Measurements from ENCODE around the gene CYTH2.
"Not testable (repeated sequence)": the region's sequence is repeated elsewhere in the genome, so short reads cannot be mapped to it uniquely, and the experiment has no call there.

Gene CYTH2

GRCh38 chr19:48478339-48479256, 9.4 kb downstream of the CYTH2 start:
- no peak for DNase-seq

DNA sequence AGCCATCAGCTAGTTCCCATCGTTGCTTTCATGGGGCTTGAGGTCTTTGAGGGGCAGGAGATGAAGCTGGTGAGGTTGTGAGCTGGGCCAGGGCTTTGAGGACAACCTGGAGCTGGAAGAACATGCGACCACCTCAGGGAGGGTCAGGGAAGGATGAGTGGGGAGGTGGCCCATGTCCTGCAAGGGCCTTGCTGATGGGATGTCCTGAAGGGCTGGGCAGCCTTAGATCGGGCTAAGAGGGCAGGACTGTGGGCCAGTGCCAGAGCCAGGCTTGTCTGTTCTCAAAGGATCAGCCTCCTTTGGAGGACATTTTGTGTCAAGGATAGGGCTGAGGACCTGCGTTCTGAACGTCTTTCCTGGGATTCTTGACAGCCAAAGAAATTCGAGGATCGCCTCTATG, 10.5 kb downstream of the CYTH2 start:
- DNase-seq: no peak

DNA sequence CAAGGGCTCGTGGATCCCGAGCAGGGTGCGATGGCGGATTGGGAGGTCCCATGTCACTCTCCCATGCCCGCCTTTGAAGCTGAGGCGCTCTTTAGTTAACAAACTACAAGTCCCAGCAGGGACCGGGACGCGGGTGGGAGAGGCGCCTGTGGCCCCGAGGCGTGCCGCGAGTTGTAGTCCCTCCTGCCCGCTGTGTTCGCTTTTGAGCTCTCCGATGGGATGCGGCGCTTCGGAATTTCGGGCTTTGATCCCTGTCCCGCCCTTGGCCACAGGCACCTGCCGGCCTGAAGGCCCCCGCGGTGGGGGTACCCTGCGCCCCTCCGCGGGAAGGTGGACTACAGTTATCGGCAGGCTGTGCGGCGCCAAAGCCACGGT, 11.0 kb downstream of the CYTH2 start:
- DNase-seq: peak; percentile 51

DNA sequence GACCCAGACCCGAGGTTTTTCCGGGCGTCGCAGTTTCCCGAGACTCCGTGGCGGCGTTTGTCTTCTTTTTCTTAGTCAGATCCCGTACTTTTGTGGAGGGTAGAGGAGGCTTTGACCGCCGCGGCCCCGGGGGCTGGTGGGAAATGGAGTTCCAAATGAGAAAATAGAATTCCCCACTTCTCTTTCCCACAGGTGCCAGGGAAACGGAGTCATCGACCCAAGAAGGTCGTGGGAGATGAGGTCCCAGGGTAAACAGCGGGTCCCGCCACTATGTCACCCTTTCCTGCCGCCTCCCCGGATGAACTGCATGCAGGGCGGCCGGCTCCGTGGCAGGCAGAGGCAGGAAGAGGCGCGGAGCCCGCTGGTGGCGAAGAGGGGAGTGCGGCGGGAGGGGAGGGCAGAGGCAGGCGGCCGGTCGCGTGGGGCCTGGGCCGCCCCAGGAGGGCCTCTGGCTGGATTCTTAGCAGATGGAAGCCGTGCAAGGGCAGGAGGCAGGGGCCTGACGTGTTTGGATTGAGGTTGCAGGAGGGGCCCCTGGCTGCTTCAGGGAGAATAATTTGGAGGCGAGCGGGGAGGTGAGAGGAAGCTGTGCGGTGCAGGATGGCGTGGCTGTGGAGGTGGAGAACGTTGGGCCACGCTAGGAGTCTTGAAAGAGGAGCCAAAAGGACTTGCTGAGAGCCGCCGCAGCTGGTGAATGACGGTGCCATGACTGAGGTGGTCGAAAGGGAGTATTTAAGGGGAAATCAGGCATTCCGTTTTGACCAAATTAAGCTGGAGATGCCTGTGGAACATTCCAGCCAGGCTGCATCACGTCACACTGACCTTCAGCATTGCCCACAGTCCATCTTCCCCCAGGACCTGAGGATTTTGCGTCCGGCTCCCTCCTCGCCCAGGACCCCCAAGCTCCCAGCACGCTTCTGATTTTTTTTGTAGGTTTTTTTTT, 11.7 kb downstream of the CYTH2 start:
- DNase-seq: peak; percentile 60

- no peak for DNase-seq
Observed at GRCh38 chr19:48481846-48482639, 12.9 kb downstream of the CYTH2 start.

- DNase-seq: no peak
Observed at GRCh38 chr19:48483301-48483700, 14.1 kb downstream of the CYTH2 start.

- DNase-seq: no peak
Observed at GRCh38 chr19:48484247-48484893, 15.2 kb downstream of the CYTH2 start.

DNA sequence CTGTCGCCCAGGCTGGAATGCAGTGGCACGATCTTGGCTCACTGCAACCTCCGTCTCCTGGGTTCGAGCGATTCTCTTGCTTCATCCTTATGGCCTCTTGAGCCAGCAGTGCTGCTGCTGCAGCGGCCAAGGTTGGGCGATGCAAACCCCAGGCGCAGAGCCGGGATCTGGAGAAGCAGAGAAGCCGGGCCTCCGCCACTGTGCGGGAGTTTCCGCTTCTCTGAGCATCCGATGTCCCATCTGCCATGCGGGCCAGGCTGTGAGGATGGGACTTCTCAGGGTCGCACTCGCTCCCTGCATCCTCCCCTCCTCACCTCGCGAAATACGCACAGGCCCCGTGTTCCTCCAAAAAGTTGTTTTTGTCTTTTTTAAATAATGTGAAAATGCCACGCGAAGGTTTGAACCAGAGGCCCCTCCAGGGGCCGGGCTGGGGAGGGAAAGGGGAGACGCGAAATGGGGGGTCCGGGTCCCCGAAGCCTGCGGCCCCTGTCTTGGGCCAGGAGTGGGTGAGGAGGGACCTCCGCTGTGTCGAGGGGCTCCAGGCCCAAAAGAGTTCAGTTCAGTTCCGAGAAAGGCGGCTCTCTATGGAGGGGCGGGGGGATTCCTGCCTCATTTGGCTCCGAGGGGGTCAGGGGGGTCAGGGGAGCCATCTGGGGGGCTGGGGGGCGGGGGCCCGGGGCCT, 15.9 kb downstream of the CYTH2 start:
- DNase-seq: no peak

DNA sequence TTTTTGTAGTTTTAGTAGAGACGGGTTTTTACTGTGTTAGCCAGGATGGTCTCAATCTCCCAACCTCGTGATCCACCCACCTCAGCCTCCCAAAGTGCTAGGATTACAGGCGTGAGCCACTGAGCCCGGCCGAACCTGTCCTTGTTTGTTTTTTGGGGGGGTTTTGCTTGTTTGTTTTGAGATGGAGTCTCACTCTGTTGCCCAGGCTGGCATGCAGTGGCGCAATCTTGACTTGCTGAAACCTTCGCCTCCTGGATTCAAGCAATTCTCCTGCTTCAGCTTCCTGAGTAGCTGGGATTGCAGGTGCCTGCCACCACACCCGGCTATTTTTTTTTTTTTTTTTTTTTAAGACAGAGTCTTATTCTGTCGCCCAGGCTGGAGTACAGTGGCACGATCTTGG, 17.5 kb downstream of the CYTH2 start:
- DNase-seq: not testable (repeated sequence)

GRCh38 chr19:48487544-48487943, 18.4 kb downstream of the CYTH2 start:
- DNase-seq: no peak

GRCh38 chr19:48487948-48488347, 18.8 kb downstream of the CYTH2 start:
- no peak for DNase-seq

GRCh38 chr19:48488478-48488877, 19.3 kb downstream of the CYTH2 start:
- not testable (repeated sequence) for DNase-seq

DNA sequence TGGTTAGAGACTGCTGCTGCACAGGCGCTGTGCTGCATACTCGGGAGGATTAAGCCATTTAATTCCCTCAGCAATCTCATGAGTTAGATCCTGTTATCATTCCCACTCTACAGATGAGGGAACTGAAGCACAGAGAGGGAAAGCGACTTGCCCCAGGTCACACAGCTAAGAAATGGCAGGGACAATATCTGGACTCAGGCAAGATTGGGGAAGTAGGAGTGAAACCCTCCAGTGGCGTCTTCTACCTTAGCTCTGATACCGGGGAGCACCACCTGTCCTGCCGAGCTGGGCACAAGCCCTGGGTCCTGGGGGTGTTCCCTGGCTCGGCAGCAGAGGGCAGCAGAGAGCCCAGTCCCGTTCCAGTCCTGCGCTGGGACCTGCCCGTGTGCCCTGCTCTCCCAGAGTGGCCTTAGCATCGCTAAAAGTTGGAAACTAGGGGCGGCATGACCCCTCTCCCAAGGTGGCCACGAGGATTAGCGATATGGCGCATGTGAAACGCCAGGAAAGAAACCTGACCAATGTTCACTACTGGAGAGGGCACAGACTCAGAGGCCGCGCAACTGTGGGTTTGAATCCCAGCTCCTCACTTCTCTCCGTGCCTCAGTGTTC, 20.5 kb downstream of the CYTH2 start:
- peak; percentile 86 for DNase-seq

DNA sequence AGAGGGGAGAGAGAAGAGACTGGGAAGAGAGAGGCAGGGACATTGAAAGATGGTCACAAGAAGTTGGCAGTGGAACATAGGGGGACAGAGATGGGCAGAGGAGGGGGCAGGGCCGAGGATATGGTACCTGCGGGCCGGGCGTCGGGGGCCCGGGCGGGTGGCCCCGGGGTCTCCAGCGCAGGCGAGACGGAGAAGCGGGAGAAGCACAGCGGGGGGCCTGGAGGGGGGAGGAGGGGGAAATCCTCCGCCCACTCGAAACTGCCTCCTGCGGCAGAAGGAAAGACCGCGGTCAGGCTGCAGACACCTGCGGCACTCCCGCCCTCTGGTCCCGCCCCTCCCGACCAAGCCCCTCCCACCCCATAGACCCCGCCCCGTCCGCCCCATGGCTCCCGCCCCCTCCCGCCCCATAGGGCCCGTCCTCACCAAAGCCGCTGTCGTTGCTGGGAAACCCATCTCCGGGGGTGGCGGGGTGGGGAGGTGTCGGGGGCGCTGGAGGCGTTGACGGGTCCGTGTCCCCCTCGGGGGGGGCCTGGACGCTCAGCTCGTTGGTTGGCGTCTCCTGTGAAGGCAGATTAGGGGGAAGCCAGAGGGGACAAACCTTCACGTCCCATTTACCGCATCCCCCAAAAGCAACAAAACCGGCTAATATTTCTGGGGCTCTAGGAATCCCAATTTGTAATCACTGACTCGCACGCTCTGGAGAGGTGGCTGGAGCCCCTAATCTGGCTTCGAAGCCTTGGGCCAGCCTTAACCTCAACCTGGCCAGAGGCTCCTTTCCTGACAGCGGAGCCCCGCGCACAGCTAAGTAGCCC, 22.0 kb downstream of the CYTH2 start:
- peak; percentile 72 for DNase-seq

DNA sequence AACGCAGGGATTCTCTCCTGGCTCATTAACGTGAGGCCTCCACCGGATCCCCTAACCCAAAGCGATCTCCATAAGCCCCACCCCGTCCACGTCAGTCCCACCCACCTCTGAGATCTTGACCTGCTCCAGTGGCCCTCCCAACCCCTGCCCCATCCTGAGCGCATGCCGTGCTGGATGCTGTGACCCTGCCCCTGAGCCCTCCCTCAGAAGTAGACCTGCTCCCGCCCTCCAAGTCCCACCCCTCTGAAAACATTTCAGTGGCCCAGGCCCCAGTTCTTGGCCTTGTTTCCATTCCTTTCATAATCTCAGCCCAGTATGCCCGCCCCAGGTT, 22.6 kb downstream of the CYTH2 start:
- DNase-seq: no peak

- DNase-seq: peak; percentile 84
Observed at GRCh38 chr19:48492925-48493717, 24.0 kb downstream of the CYTH2 start.

- DNase-seq: no peak
Observed at GRCh38 chr19:48493718-48494401, 24.7 kb downstream of the CYTH2 start.

- DNase-seq: no peak
Observed at GRCh38 chr19:48495396-48495795, 26.2 kb downstream of the CYTH2 start.

Data from activated T-cell treated with anti-CD3 and anti-CD28 coated beads, Interleukin-2, amount 50 U/mL, for 1 hour (primary cell).